GM08714 (cell line): Measurements from ENCODE around the gene HOXA9.

ENCODE experiments used
- H3K4me3 ChIP-seq: fragments of 200-500 bp; sonication (Bioruptor generic); 2 replicates; pipeline ENCODE4 v1.5.1; 2014; ENCODE audit warnings: mild to moderate bottlenecking, low read length, inconsistent platforms
- ZNF274 ChIP-seq: IDR thresholded peaks from 2 replicates; pipeline ENCODE4 v1.6.1; 2012; ENCODE audit warnings: mild to moderate bottlenecking, low read depth, low read length

Gene HOXA9

GRCh38 chr7:27165089-27165995 lies at the start of gene HOXA9:
Gene HOXA9, minus strand, starts transcription at chr7:27165537. Its CDS starts 80 bp downstream, at chr7:27165457.
- H3K4me3 ChIP-seq = peak within 1 kb of the TSS; percentile 26
- no peak for TF ChIP-seq ZNF274

- no peak for TF ChIP-seq ZNF274
- no peak overlapping the region for H3K4me3 ChIP-seq
These were observed 49.1 kb upstream of the HOXA9 start for GRCh38 chr7:27214239-27214950.

GRCh38 chr7:27213433-27214238 lies 48.3 kb upstream of the HOXA9 start:
- no peak for TF ChIP-seq ZNF274
- H3K4me3 ChIP-seq = no peak overlapping the region

GRCh38 chr7:27212497-27213432 lies 47.4 kb upstream of the HOXA9 start:
- no peak for TF ChIP-seq ZNF274
- H3K4me3 ChIP-seq = no peak overlapping the region

GRCh38 chr7:27211764-27212204 lies 46.4 kb upstream of the HOXA9 start:
- no peak for TF ChIP-seq ZNF274
- H3K4me3 ChIP-seq = no peak overlapping the region

- TF ChIP-seq ZNF274 = no peak
- H3K4me3 ChIP-seq = no peak overlapping the region
These were observed 45.7 kb upstream of the HOXA9 start for GRCh38 chr7:27211084-27211446.

- no peak overlapping the region for H3K4me3 ChIP-seq
- no peak for TF ChIP-seq ZNF274
These were observed 45.2 kb upstream of the HOXA9 start for GRCh38 chr7:27210441-27211083.

- no peak for TF ChIP-seq ZNF274
- H3K4me3 ChIP-seq = no peak overlapping the region
These were observed 44.6 kb upstream of the HOXA9 start for GRCh38 chr7:27209933-27210440.

- H3K4me3 ChIP-seq = no peak overlapping the region
These were observed 43.7 kb upstream of the HOXA9 start for GRCh38 chr7:27208998-27209397.

GRCh38 chr7:27207348-27207985 lies 42.1 kb upstream of the HOXA9 start:
- no peak for TF ChIP-seq ZNF274
- no peak overlapping the region for H3K4me3 ChIP-seq

More at GRCh38 chr7:27208998-27209397, 43.7 kb upstream of the HOXA9 start:
- TF ChIP-seq ZNF274 = no peak

GRCh38 chr7:27205325-27206280 lies 40.3 kb upstream of the HOXA9 start:
- TF ChIP-seq ZNF274 = no peak
- H3K4me3 ChIP-seq = no peak overlapping the region

GRCh38 chr7:27204851-27205322 lies 39.5 kb upstream of the HOXA9 start:
- no peak overlapping the region for H3K4me3 ChIP-seq
- TF ChIP-seq ZNF274 = no peak
